GM19351 (cell line): ENCODE measurements around the gene ANKS1B.

ENCODE experiments used
- ATAC-seq: cut with Tn5 transposase; IDR thresholded peaks from one replicate; pipeline ENCODE4 v1.9.1; 2021; ENCODE audit warnings: mild to moderate bottlenecking, moderate library complexity; ENCODE audit not compliant: unreplicated experiment

The ANKS1B gene

DNA sequence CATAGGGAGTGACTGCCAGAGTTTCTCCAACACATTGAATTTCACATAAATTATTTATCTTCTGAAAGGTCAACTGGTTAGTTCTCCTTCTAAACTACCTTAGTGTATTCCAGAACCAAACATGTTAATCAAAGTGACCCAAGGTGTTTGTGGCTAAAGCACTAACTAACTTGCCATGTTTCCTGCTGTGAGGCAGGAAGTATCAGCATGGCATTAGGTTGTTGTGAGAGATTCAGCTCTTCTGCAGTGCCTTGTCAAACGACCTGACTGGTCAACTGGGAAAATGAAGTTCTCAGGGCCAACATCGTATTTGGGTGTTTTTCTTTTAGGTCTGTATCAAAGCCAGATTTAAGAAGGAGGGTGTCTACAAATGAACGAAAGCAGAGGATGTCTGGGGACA is 891.6 kb downstream of the ANKS1B start:
- ATAC-seq = no peak

GRCh38 chr12:99092100-99092851 is 892.5 kb downstream of the ANKS1B start:
- no peak for ATAC-seq

- ATAC-seq = peak; percentile 70
These were observed 897.5 kb downstream of the ANKS1B start for GRCh38 chr12:99087278-99087677.

- no peak for ATAC-seq
These were observed 904.9 kb downstream of the ANKS1B start for GRCh38 chr12:99079811-99080210.

GRCh38 chr12:99068993-99069747 is 915.6 kb downstream of the ANKS1B start:
- no peak for ATAC-seq

- no peak for ATAC-seq
These were observed 917.5 kb downstream of the ANKS1B start for GRCh38 chr12:99067171-99067785.

DNA sequence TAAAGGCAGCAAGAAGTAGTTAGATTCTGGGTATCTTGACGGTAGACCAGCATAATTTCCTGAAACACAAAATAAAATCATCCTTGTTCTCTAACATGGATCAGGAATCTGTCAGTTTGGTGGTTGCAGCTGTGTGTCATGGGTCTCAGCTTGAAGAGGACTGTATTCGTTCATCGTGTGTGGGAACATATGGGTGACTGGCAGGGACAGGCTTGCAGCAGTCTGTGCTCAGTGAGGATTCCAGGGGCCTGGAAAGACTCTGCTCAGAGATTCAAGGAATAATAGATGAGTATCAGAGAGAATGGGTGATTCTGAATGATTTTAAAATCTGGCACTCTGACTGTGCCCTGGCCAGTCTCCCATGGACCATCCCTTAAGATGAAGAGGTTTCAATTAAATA is 918.0 kb downstream of the ANKS1B start:
- ATAC-seq = no peak

GRCh38 chr12:99063182-99063581 is 921.6 kb downstream of the ANKS1B start:
- no peak for ATAC-seq

GRCh38 chr12:99059824-99060511 is 924.8 kb downstream of the ANKS1B start:
- no peak for ATAC-seq

DNA sequence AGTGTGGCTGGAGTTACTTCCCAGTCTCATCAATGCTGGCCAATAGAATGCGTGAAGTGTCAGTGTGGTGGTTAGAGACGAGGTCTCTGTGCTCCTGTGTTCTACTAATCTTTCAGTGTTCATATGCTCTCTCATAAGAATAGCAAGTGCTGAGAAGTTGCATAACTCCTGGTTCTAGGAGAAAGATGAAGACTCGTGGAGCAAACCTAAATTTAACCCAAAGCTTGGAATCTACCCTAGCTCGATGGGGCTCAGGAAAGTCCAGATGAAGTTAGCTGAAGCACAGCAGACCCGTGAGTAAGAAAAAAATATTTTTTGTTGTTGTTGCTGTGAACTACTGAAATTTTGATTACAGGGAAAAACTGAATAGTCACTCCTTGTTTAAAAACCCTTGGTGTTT is 927.1 kb downstream of the ANKS1B start:
- no peak for ATAC-seq

DNA sequence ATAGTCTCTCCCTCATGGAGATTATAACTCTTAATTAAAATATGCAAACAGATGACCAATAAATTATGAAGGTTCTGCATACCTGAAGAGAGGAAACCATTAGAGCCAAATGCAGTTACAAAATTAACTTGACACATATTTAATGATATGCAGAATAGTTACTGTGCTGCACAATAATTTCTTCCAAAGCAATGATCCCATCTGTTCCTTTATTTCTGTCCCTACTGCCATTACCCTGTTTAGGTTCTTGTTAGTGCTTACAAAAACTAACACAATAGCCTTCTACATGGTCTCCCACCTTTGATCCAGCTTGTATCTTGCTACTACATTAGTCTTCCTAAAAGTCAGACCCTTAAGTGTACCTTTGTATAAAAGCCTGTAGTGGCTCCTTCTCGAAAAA is 928.5 kb downstream of the ANKS1B start:
- ATAC-seq = no peak

- no peak for ATAC-seq
These were observed 929.4 kb downstream of the ANKS1B start for GRCh38 chr12:99055299-99055698.

DNA sequence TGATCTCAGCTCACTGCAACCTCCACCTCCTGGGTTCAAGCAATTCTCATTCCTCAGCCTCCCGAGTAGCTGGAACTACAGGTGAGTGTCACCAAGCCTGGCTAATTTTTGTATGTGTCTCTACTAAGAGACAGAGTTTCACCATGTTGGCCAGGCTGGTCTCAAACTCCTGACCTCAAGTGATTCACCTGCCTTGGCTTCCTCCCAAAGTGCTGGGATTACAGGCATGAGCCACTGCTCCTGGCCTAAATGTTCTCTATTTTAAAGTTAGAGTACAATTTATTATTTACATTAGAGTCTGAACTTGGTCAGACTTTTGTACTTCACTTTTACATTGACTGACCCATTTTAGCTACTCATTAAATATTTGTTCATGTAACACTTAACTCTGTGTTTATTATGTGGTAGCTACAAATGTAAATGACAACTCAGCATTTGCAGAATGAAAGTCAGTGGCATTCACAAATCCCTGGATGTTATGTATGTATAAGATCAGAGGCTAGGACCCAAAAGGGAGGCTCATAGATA is 930.1 kb downstream of the ANKS1B start:
- ATAC-seq = no peak

GRCh38 chr12:99053616-99054362 is 930.9 kb downstream of the ANKS1B start:
- ATAC-seq = no peak

GRCh38 chr12:99049774-99050173 is 935.0 kb downstream of the ANKS1B start:
- ATAC-seq = no peak

DNA sequence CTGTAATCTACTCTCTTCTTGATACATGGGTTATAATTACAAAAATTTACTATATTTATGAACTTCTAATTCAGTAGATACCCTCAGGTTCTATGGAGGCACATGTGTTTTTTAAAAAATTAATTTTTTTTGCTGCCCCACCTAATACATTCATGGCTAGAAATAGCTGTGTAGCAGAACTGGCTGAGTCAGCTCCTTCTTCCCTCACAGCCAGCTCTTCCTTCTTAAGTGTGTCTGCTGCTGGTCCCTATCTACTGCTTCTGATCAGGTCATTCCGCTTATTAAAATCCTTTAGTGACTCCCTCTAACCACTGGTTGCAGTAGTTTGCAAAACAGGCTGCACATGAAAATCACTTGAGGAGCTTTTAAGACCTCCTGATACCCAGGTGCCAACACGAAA is 939.6 kb downstream of the ANKS1B start:
- ATAC-seq = no peak

- ATAC-seq = peak; percentile 79
These were observed 941.3 kb downstream of the ANKS1B start for GRCh38 chr12:99043319-99043914.

GRCh38 chr12:99042226-99042625 is 942.5 kb downstream of the ANKS1B start:
- no peak for ATAC-seq

DNA sequence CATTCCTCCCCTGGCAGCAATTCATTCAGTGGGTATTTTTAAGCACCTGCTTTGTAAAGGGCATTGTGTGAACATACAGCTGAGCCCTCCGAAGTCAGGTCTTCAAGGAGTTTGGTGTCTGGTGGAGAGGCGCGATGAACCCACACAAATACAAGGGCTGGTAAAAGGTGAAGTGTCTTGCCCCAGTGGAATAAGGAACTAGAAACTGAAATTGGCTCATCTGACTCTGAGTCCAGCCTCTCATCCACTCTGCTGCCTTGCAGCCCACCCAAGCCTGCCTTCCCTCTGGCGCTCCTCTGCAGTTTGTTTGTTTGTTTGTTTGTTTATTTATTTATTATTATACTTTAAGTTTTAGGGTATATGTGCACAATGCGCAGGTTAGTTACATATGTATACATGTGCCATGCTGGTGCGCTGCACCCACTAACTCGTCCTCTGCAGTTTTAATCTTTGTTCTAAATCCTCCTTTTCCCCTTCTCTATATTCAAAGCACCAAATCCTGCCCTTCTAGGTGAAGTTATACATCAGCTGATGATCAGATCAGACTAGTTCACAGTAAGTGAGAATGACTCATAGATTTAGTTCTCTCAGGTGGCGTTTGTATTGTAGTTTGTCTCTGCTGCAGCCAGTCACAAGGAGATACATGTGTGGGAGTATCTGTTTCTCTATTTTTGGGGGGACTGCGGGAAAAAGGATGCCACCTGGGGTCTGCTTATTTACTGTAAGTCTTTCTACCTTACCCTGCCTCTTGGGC is 945.2 kb downstream of the ANKS1B start:
- ATAC-seq = no peak
